Measurements from ENCODE around the gene BLVRB. TPM values are rescaled to one million over a fixed set of nuclear protein-coding genes. Genes with fewer than 3 reads are reported as not detected.
"Not testable (repeated sequence)": the region's sequence is repeated elsewhere in the genome, so short reads cannot be mapped to it uniquely, and the experiment has no call there.

BLVRB gene
- total and polyA plus RNA-seq, 2 of the 8 experiments (the other 6 are each of a cell fraction or from before 2014, with no cell fraction given) = 28.7 to 182 TPM

GRCh38 chr19:40453943-40454342 lies 11.6 kb downstream of the BLVRB start:
- not testable (repeated sequence) for H3K9ac ChIP-seq (replicated peaks in 1 of 4; ENCODE audit: extremely low read depth in 1 of 4, low read depth in 3 of 4, low read length in 3 of 4)
- ChIA-PET POLR2A (ENCODE audit: partially characterized antibody) (interaction anchor here (1.2 to 3.0 kb wide), 4 partner anchors 7 to 31 kb away, joined by 3 to 16 read pairs (median 8); partner anchors contain the start of gene SERTAD3), CTCF (ENCODE audit: partially characterized antibody) (interaction anchor here (0.6 to 6.2 kb wide), 7 partner anchors 9 to 149 kb away, joined by 3 to 49 read pairs (median 3); partner anchors contain the start of gene BLVRB)

More at GRCh38 chr19:40453943-40454342, 11.6 kb downstream of the BLVRB start:
- H3K27ac ChIP-seq (ENCODE audit: low read depth, low read length); H2BK12ac ChIP-seq (ENCODE audit: low read depth, low read length); H3K79me2 ChIP-seq (ENCODE audit: control insufficient read depth in 1 of 2, insufficient read depth in 2 of 2, low read length in 2 of 2); H2AFZ ChIP-seq (ENCODE audit: low read length); H3K4me3 ChIP-seq (ENCODE audit: extremely low read depth in 1 of 4, insufficient read depth in 2 of 4, low read depth in 3 of 4, low read length in 4 of 4); H4K20me1 ChIP-seq (replicated peaks in 1 of 2; ENCODE audit: control insufficient read depth in 1 of 2, insufficient read depth in 2 of 2, low read length in 2 of 2); H3K56ac ChIP-seq (replicated peaks; ENCODE audit: insufficient read length, low read depth, low read length); H3K4ac ChIP-seq (replicated peaks; ENCODE audit: insufficient read length, low read depth, low read length); DNase-seq (ENCODE audit: low read depth in 1 of 2, low spot score in 2 of 2); H3K36me3 ChIP-seq (ENCODE audit: control insufficient read depth in 2 of 4, insufficient read depth in 4 of 4, low read length in 3 of 4); H3K18ac ChIP-seq (ENCODE audit: extremely low read depth, low read length); H3K4me2 ChIP-seq (ENCODE audit: insufficient read depth in 1 of 2, low read depth in 2 of 2, low read length in 2 of 2); H4K91ac ChIP-seq (replicated peaks; ENCODE audit: insufficient read length, low read length); FAIRE-seq; H4K5ac ChIP-seq (ENCODE audit: insufficient read length, low read depth, low read length); H2BK5ac ChIP-seq (ENCODE audit: low read depth, low read length); H3K4me1 ChIP-seq (replicated peaks in 1 of 4; ENCODE audit: control insufficient read depth in 3 of 4, insufficient read depth in 4 of 4, low read length in 3 of 4); H3K27me3 ChIP-seq (replicated peaks in 1 of 4; ENCODE audit: control insufficient read depth in 3 of 4, extremely low read depth in 1 of 4, insufficient read depth in 3 of 4, low read length in 3 of 4); H4K8ac ChIP-seq (ENCODE audit: extremely low read depth, insufficient read depth, low read length); H3K23me2 ChIP-seq (ENCODE audit: low read depth, low read length); H3K23ac ChIP-seq (ENCODE audit: insufficient read length); H2BK120ac ChIP-seq (replicated peaks; ENCODE audit: low read depth, low read length); H2BK20ac ChIP-seq (ENCODE audit: low read length); H3K79me1 ChIP-seq (ENCODE audit: low read depth, low read length); H3K9me3 ChIP-seq (ENCODE audit: insufficient read depth in 2 of 2, low read depth in 1 of 2, low read length in 1 of 2); H3K14ac ChIP-seq (ENCODE audit: insufficient read length); H2BK15ac ChIP-seq (ENCODE audit: low read length); H2AK5ac ChIP-seq (ENCODE audit: low read depth, low read length): not testable (repeated sequence)
- 88% methylated on average over 6 of the region's 6 CpGs; no CpG with 5 or more reads in 1 of the 2 experiments for WGBS, 2 experiments (ENCODE audit: extremely low coverage in 1 of 2, insufficient coverage in 1 of 2, insufficient read length in 1 of 2, insufficient replicate concordance in 2 of 2, low coverage in 1 of 2, low lambda C conversion rate in 2 of 2, missing lambda C conversion rate in 1 of 2)

All from H1 (cell line).